MM.1S (cell line): ENCODE data around the gene CCDC192.

Experiments
- EZH2 ChIP-seq: fragments of 300-600 bp; sonication (generic); optimal IDR thresholded peaks from 2 replicates; pipeline ENCODE3; 2017; ENCODE audit warnings: low read depth, mild to moderate bottlenecking, antibody characterized with exemption, low read length, mixed read lengths
- EZH2phosphoT487 ChIP-seq: fragments of 300-600 bp; sonication (generic); IDR thresholded peaks from 2 replicates; pipeline ENCODE4 v1.6.1; 2018; ENCODE audit warnings: antibody characterized with exemption, low read length
- TF ChIP-seq, protein P1 (sequence below): fragments of 300-600 bp; sonication (generic); IDR thresholded peaks from 2 replicates; pipeline ENCODE4 v1.5.1; 2016; ENCODE audit warnings: antibody characterized with exemption, low read length, mixed read lengths

DNA sequence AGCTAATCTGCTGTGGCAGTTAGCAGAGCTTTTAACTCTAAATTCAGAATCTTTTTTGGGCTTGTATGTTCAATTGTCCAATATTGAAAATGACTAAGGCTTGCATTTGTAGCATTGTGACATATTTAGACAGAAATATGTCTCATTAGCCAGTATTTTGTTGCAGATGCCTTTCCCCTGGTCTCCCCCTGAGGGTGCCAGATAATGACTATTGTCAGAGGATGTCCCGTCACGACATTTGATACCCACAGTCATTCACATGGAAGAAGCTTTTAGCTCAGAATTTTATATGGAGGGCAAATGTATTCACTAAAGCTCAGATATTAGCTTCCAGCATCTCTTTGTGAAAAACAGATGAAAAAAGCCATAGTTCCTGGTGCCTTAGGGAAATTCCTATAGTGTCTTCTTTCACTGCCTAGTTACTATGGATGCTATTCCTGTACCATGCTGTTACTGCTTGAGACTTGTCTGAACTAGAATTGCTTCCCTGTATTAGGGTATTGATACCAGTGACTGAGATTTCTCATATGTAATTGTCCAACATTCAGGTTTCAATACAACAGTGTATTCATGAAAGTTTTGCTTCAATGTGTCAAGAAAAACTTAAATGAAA, 96.2 kb downstream of the CCDC192 start:
- TF ChIP-seq, protein P1, sequence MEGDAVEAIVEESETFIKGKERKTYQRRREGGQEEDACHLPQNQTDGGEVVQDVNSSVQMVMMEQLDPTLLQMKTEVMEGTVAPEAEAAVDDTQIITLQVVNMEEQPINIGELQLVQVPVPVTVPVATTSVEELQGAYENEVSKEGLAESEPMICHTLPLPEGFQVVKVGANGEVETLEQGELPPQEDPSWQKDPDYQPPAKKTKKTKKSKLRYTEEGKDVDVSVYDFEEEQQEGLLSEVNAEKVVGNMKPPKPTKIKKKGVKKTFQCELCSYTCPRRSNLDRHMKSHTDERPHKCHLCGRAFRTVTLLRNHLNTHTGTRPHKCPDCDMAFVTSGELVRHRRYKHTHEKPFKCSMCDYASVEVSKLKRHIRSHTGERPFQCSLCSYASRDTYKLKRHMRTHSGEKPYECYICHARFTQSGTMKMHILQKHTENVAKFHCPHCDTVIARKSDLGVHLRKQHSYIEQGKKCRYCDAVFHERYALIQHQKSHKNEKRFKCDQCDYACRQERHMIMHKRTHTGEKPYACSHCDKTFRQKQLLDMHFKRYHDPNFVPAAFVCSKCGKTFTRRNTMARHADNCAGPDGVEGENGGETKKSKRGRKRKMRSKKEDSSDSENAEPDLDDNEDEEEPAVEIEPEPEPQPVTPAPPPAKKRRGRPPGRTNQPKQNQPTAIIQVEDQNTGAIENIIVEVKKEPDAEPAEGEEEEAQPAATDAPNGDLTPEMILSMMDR: no peak
- TF ChIP-seq EZH2phosphoT487: no peak
- no peak for TF ChIP-seq EZH2
